Gastrocnemius medialis (tissue), 4 donors: ENCODE results near the gene SRD5A3. TPM values are rescaled to one million over a fixed set of nuclear protein-coding genes. Genes with fewer than 3 reads are reported as not detected.

Experiments
- ATAC-seq, 2 donors: fragments of 150-250 bp; one replicate each; pipeline ENCODE4 v1.9.1; 2016
- DNase-seq, 2 donors: peaks; one replicate each; pipeline ENCODE4 v3.0.0-alpha.2; 2019
- H3K27ac ChIP-seq, 4 donors: fragments of 200-600 bp; sonication (generic); 1 replicate in 1 of 4; 2 replicates in 3 of 4; pipeline ENCODE4 v1.5.1; 2016 to 2018; ENCODE audit warnings: mild to moderate bottlenecking in 2 of 4, moderate library complexity in 1 of 4
- H3K27me3 ChIP-seq, 3 donors: fragments of 200-600 bp; sonication (generic) in 2 of 3; 1 replicate in 1 of 3; 2 replicates in 2 of 3; pipeline versions ENCODE4 v1.5.1 to v1.6.0; 2016 to 2019; ENCODE audit warnings: mild to moderate bottlenecking in 1 of 3, moderate library complexity in 1 of 3
- H3K36me3 ChIP-seq, 2 donors: fragments of 200-600 bp; sonication (generic) in 1 of 2; one replicate each; pipeline ENCODE4 v1.5.1; 2017 to 2018
- H3K4me1 ChIP-seq, 2 donors: fragments of 200-600 bp; sonication (generic) in 1 of 2; one replicate each; pipeline ENCODE4 v1.5.1; 2016 to 2017; ENCODE audit warnings: mild to moderate bottlenecking in 2 of 2
- H3K4me3 ChIP-seq, 4 donors: fragments of 200-600 bp; sonication (generic) in 3 of 4; 1 replicate in 1 of 4; 2 replicates in 3 of 4; pipeline ENCODE4 v1.5.1; 2016 to 2019; ENCODE audit warnings: mild to moderate bottlenecking in 2 of 4
- H3K9me3 ChIP-seq, 3 donors: fragments of 200-600 bp; sonication (generic) in 2 of 3; 1 replicate in 1 of 3; 2 replicates in 2 of 3; pipeline ENCODE4 v1.5.1; 2016 to 2019
- CTCF ChIP-seq, 5 experiments: fragments of 450-650 bp in 3 of 5; fragments of 200-600 bp in 2 of 5; sonication (generic) in 2 of 5; IDR thresholded peaks in 4 of 5; conservative IDR thresholded peaks in 1 of 5; 1 replicate in 4 of 5; 2 replicates in 1 of 5; pipeline ENCODE4 v1.5.1; 2016 to 2019; ENCODE audit warnings: antibody characterized with exemption in 5 of 5, mild to moderate bottlenecking in 3 of 5, moderate library complexity in 3 of 5
- POLR2A ChIP-seq, 2 donors: fragments of 450-650 bp; IDR thresholded peaks; one replicate each; pipeline ENCODE4 v1.6.1; 2017; ENCODE audit warnings: antibody characterized with exemption in 2 of 2, mild to moderate bottlenecking in 2 of 2, moderate library complexity in 2 of 2
- in situ Hi-C, 4 donors: fragments of 200-750 bp; cut with MboI; loops; one replicate each; pipeline versions ENCODE4 v1.15.0 to v1.8.0; 2017; ENCODE audit warnings: low sequenced_read_pairs in 4 of 4
- intact Hi-C: fragments of 100-400 bp; cut with DNase I; formaldehyde crosslinking; loops from one replicate; pipeline ENCODE4 v1.15.1; 2023; ENCODE audit warnings: low total_unique reads
- total RNA-seq, 4 donors: library from RNA; depleted of rRNA; stranded (reverse); fragments of >200 nt; gene quantifications; one replicate each; pipeline versions ENCODE4 v1.1.0 to v1.2.3, GENCODE V29; 2016

The SRD5A3 gene
- total RNA-seq, 4 donors from 2014 or later: 2.4 to 7.6 (median 5.1) TPM

- H3K27me3 ChIP-seq: no peaks in the 10 kb centered on the region
- no peaks in the 10 kb centered on the region for H3K4me1 ChIP-seq
- no peaks in the 10 kb centered on the region for H3K36me3 ChIP-seq
- intact Hi-C loops (no loop called here), in situ Hi-C loops (loop anchor here in 1 of 4 donors (25.0 kb wide), 1 partner anchor 490 kb away; the partner anchor contains the start of gene EXOC1)
- H3K4me3 ChIP-seq: no peak overlapping the region
- DNase-seq (no peak), ATAC-seq (no peak)
- no peaks in the 10 kb centered on the region for H3K9me3 ChIP-seq
- no peak for TF ChIP-seq CTCF (IDR thresholded peaks at IDR 0.05 in 4 of 5, conservative IDR thresholded peaks at IDR 0.05 in 1 of 5)
- TF ChIP-seq POLR2A (IDR thresholded peaks at IDR 0.05): no peak
- H3K27ac ChIP-seq: no peak overlapping the region
Measured at GRCh38 chr4:55372259-55372658, 26.2 kb downstream of the SRD5A3 start.

- H3K9me3 ChIP-seq: no peaks in the 10 kb centered on the region
- no peak overlapping the region for H3K27ac ChIP-seq
- no peak for DNase-seq
- no peak for ATAC-seq
- no peak overlapping the region for H3K4me3 ChIP-seq
- H3K4me1 ChIP-seq: no peaks in the 10 kb centered on the region
- no peaks in the 10 kb centered on the region for H3K36me3 ChIP-seq
- in situ Hi-C loops (loop anchor here in 1 of 4 donors (25.0 kb wide), 1 partner anchor 489 kb away; the partner anchor contains the start of gene EXOC1), intact Hi-C loops (no loop called here)
- no peak for TF ChIP-seq CTCF (IDR thresholded peaks at IDR 0.05 in 4 of 5, conservative IDR thresholded peaks at IDR 0.05 in 1 of 5)
- no peak for TF ChIP-seq POLR2A (IDR thresholded peaks at IDR 0.05)
- H3K27me3 ChIP-seq: no peaks in the 10 kb centered on the region
Measured at GRCh38 chr4:55373461-55373860, 27.4 kb downstream of the SRD5A3 start.

GRCh38 chr4:55376698-55377097 is 30.7 kb downstream of the SRD5A3 start:
- in situ Hi-C loops: no loop called here
- no peaks in the 10 kb centered on the region for H3K9me3 ChIP-seq
- no peak for DNase-seq
- H3K4me3 ChIP-seq: no peak overlapping the region
- no peaks in the 10 kb centered on the region for H3K36me3 ChIP-seq
- H3K4me1 ChIP-seq: no peaks in the 10 kb centered on the region
- intact Hi-C loops: no loop called here
- no peaks in the 10 kb centered on the region for H3K27me3 ChIP-seq
- TF ChIP-seq POLR2A (IDR thresholded peaks at IDR 0.05) (no peak), CTCF (IDR thresholded peaks at IDR 0.05 in 4 of 5, conservative IDR thresholded peaks at IDR 0.05 in 1 of 5) (no peak)
- H3K27ac ChIP-seq: no peak overlapping the region
- no peak for ATAC-seq

GRCh38 chr4:55378617-55379467 is 32.8 kb downstream of the SRD5A3 start:
- TF ChIP-seq CTCF (IDR thresholded peaks at IDR 0.05 in 4 of 5, conservative IDR thresholded peaks at IDR 0.05 in 1 of 5): no peak
- no peak for TF ChIP-seq POLR2A (IDR thresholded peaks at IDR 0.05)
- ATAC-seq (no peak), DNase-seq (no peak)
- in situ Hi-C loops (no loop called here), intact Hi-C loops (no loop called here)
- H3K9me3 ChIP-seq: no peaks in the 10 kb centered on the region
- H3K27ac ChIP-seq: no peak overlapping the region
- no peaks in the 10 kb centered on the region for H3K36me3 ChIP-seq
- H3K4me1 ChIP-seq: no peaks in the 10 kb centered on the region
- H3K27me3 ChIP-seq: no peaks in the 10 kb centered on the region
- no peak overlapping the region for H3K4me3 ChIP-seq
